HG03108 (cell line): ENCODE data around the gene VCPKMT.
A peak's percentile ranks its signal among the peaks of the same experiment; 100 is the strongest.

Experiments
- ATAC-seq: cut with Tn5 transposase; IDR thresholded peaks from one replicate; pipeline ENCODE4 v1.9.1; 2021; ENCODE audit warnings: moderate library complexity; ENCODE audit not compliant: unreplicated experiment

VCPKMT gene

GRCh38 chr14:50116181-50116956 is at the start of gene VCPKMT:
TSS of gene VCPKMT (minus strand) at chr14:50116572. CDS start at chr14:50116552, 20 bp downstream.
- peak; percentile 97 for ATAC-seq

GRCh38 chr14:50156111-50156510 is 39.7 kb upstream of the VCPKMT start:
- no peak for ATAC-seq

GRCh38 chr14:50148799-50149198 is 32.4 kb upstream of the VCPKMT start:
- ATAC-seq = no peak

- no peak for ATAC-seq
Measured at GRCh38 chr14:50139192-50139591, 22.8 kb upstream of the VCPKMT start.

- no peak for ATAC-seq
Measured at GRCh38 chr14:50127802-50128201, 11.4 kb upstream of the VCPKMT start.

GRCh38 chr14:50123062-50123461 is 6.7 kb upstream of the VCPKMT start:
- no peak for ATAC-seq

- no peak for ATAC-seq
Measured at GRCh38 chr14:50122291-50122690, 5.9 kb upstream of the VCPKMT start.

- no peak for ATAC-seq
Measured at GRCh38 chr14:50121486-50121885, 5.1 kb upstream of the VCPKMT start.

GRCh38 chr14:50117456-50117855 is 1.1 kb upstream of the VCPKMT start:
- no peak for ATAC-seq

- no peak for ATAC-seq
Measured at GRCh38 chr14:50116966-50117365, 594 bp upstream of the VCPKMT start.

GRCh38 chr14:50113381-50114035 is 2.9 kb downstream of the VCPKMT start:
- no peak for ATAC-seq

- no peak for ATAC-seq
Measured at GRCh38 chr14:50110323-50111037, 5.9 kb downstream of the VCPKMT start.

- ATAC-seq = no peak
Measured at GRCh38 chr14:50109342-50109741, 7.0 kb downstream of the VCPKMT start.

- no peak for ATAC-seq
Measured at GRCh38 chr14:50107850-50108249, 8.5 kb downstream of the VCPKMT start.

- ATAC-seq = no peak
Measured at GRCh38 chr14:50106178-50106577, 10.2 kb downstream of the VCPKMT start.

GRCh38 chr14:50103558-50103957 is 12.8 kb downstream of the VCPKMT start:
- ATAC-seq = no peak

- ATAC-seq = no peak
Measured at GRCh38 chr14:50101417-50101816, 15.0 kb downstream of the VCPKMT start.

GRCh38 chr14:50100805-50101204 is 15.6 kb downstream of the VCPKMT start:
- no peak for ATAC-seq

- no peak for ATAC-seq
Measured at GRCh38 chr14:50099335-50099734, 17.0 kb downstream of the VCPKMT start.

GRCh38 chr14:50095895-50096294 is 20.5 kb downstream of the VCPKMT start:
- ATAC-seq = no peak

- ATAC-seq = no peak
Measured at GRCh38 chr14:50094056-50094755, 22.2 kb downstream of the VCPKMT start.
